ENCODE results near the gene SARM1. TPM values are rescaled to one million over a fixed set of nuclear protein-coding genes. Genes with fewer than 3 reads are reported as not detected.

The SARM1 gene
- total and polyA plus RNA-seq, 2 of the 8 experiments (the other 6 are each of a cell fraction or from before 2014, with no cell fraction given), result 5.8 to 9.2 TPM

GRCh38 chr17:28368306-28368831 lies 3.1 kb upstream of the SARM1 start:
- Histone ChIP-seq H4K91ac (replicated peaks; ENCODE audit: insufficient read length, low read length) (no peak overlapping the region), H3K4me3 (ENCODE audit: extremely low read depth in 1 of 4, insufficient read depth in 2 of 4, low read depth in 3 of 4, low read length in 4 of 4) (no peak overlapping the region), H4K8ac (ENCODE audit: extremely low read depth, insufficient read depth, low read length) (no peak overlapping the region), H3K27ac (ENCODE audit: low read depth, low read length) (no peak overlapping the region), H2BK12ac (ENCODE audit: low read depth, low read length) (no peak overlapping the region), H3K23me2 (ENCODE audit: low read depth, low read length) (peaks cover 16% of the 10 kb centered on the region; the same call in 1 of the 2 replicates), H3K4ac (replicated peaks; ENCODE audit: insufficient read length, low read depth, low read length) (no peak overlapping the region), H3K36me3 (ENCODE audit: control insufficient read depth in 2 of 4, insufficient read depth in 4 of 4, low read length in 3 of 4) (0 out of 8 replicates have a peak, but pooled peaks cover 0 to 2% (median 0%) of the 10 kb centered on the region in 4 experiments), H2AFZ (ENCODE audit: low read length) (no peak overlapping the region), H3K18ac (ENCODE audit: extremely low read depth, low read length) (no peak overlapping the region), H3K23ac (ENCODE audit: insufficient read length) (no peak overlapping the region), H3K27me3 (replicated peaks in 1 of 4; ENCODE audit: control insufficient read depth in 3 of 4, extremely low read depth in 1 of 4, insufficient read depth in 3 of 4, low read length in 3 of 4) (peaks cover 9 to 15% (median 14%) of the 10 kb centered on the region in 4 experiments), H2BK120ac (replicated peaks; ENCODE audit: low read depth, low read length) (no peak overlapping the region), H4K20me1 (replicated peaks in 1 of 2; ENCODE audit: control insufficient read depth in 1 of 2, insufficient read depth in 2 of 2, low read length in 2 of 2) (peaks cover 2 to 8% of the 10 kb centered on the region in 2 experiments), H3K56ac (replicated peaks; ENCODE audit: insufficient read length, low read depth, low read length) (no peak overlapping the region), H3K9me3 (ENCODE audit: insufficient read depth in 2 of 2, low read depth in 1 of 2, low read length in 1 of 2) (no peaks in the 10 kb centered on the region), H2BK15ac (ENCODE audit: low read length) (no peak overlapping the region), H3K79me2 (ENCODE audit: control insufficient read depth in 1 of 2, insufficient read depth in 2 of 2, low read length in 2 of 2) (no peaks in the 10 kb centered on the region), H2BK5ac (ENCODE audit: low read depth, low read length) (no peak overlapping the region), H2AK5ac (ENCODE audit: low read depth, low read length) (no peak overlapping the region), H2BK20ac (ENCODE audit: low read length) (no peak overlapping the region), H3K14ac (ENCODE audit: insufficient read length) (no peak overlapping the region), H4K5ac (ENCODE audit: insufficient read length, low read depth, low read length) (no peak overlapping the region), H3K4me2 (ENCODE audit: insufficient read depth in 1 of 2, low read depth in 2 of 2, low read length in 2 of 2) (no peak overlapping the region), H3K9ac (replicated peaks in 1 of 4; ENCODE audit: extremely low read depth in 1 of 4, low read depth in 3 of 4, low read length in 3 of 4) (no peak overlapping the region), H3K79me1 (ENCODE audit: low read depth, low read length) (no peaks in the 10 kb centered on the region), H3K4me1 (replicated peaks in 1 of 4; ENCODE audit: control insufficient read depth in 3 of 4, insufficient read depth in 4 of 4, low read length in 3 of 4) (peaks cover 3 to 16% (median 9%) of the 10 kb centered on the region in 4 experiments; a peak in 6 of 7 replicates)
- no peak for DNase-seq (ENCODE audit: low read depth in 1 of 2, low spot score in 2 of 2)
- FAIRE-seq, result no peak
- ChIA-PET POLR2A (ENCODE audit: partially characterized antibody) (interaction anchor here (1.0 to 12.7 kb wide), 4 partner anchors 10 to 36 kb away, joined by 3 to 103 read pairs (median 6); partner anchors contain the start of genes IFT20, POLDIP2 and TNFAIP1), CTCF (ENCODE audit: partially characterized antibody) (interaction anchor here (0.8 to 4.6 kb wide), 9 partner anchors 9 to 180 kb away, joined by 3 to 20 read pairs (median 3); partner anchors contain the start of gene POLDIP2)
- 96% methylated on average over 5 of the region's 5 CpGs; no CpG with 5 or more reads in 1 of the 2 experiments for WGBS, 2 experiments (ENCODE audit: extremely low coverage in 1 of 2, insufficient coverage in 1 of 2, insufficient read length in 1 of 2, insufficient replicate concordance in 2 of 2, low coverage in 1 of 2, low lambda C conversion rate in 2 of 2, missing lambda C conversion rate in 1 of 2)
- TF ChIP-seq SP1 (IDR thresholded peaks at IDR 0.05; ENCODE audit: low read depth, low read length) (no peak), MAFK (IDR thresholded peaks at IDR 0.05; ENCODE audit: low read depth, low read length) (no peak), POLR2A (IDR thresholded peaks at IDR 0.05; ENCODE audit: control extremely low read depth in 1 of 2, low read depth in 2 of 2, low read length in 2 of 2) (no peak), CTCF (IDR thresholded peaks at IDR 0.05; ENCODE audit: control extremely low read depth in 1 of 3, insufficient read depth in 1 of 3, low read depth in 1 of 3, low read length in 3 of 3) (no peak), KDM1A (IDR thresholded peaks at IDR 0.05; ENCODE audit: borderline replicate concordance, low read length) (no peak), KDM4A (IDR thresholded peaks at IDR 0.05; ENCODE audit: low read depth, low read length, severe bottlenecking) (no peak), TEAD4 (IDR thresholded peaks at IDR 0.05; ENCODE audit: low read depth, low read length) (no peak), SIRT6 (IDR thresholded peaks at IDR 0.05; ENCODE audit: low read length) (no peak), CTBP2 (IDR thresholded peaks at IDR 0.05; ENCODE audit: borderline replicate concordance, insufficient read depth, insufficient read length, low read length) (no peak)

Measured in H1 (cell line).